Stimulated activated CD8-positive, alpha-beta memory T cell treated with anti-CD3 and anti-CD28 coated beads, Interleukin-2, amount 100 ng/mL, for 48 hours (primary cell): ENCODE data around the gene TFDP2.

Experiments used
- DNase-seq, 2 donors: peaks; one replicate each; pipeline ENCODE4 v3.0.0-alpha.2; 2020; ENCODE audit warnings: low read depth in 2 of 2

The TFDP2 gene

GRCh38 chr3:141965471-141965870 lies 183.9 kb downstream of the TFDP2 start:
- DNase-seq = no peak

DNA sequence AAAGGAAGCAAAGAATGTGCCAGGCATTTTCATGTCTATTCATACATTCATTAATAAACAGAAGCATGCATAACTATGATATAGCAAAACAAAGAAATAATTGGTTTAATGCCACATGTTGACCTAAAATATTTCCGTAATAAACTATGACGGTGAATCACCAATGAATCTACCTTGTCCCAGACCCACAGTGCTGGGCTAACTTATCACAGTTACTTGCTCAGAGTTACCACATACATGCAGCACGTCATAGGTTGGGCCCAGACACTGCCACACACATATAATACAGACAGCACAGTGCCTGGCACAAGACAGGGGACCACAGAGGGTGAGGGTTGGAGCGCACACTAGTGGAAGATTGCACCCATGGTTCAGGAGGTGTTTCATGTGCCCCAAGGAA lies 186.0 kb downstream of the TFDP2 start:
- DNase-seq = no peak

DNA sequence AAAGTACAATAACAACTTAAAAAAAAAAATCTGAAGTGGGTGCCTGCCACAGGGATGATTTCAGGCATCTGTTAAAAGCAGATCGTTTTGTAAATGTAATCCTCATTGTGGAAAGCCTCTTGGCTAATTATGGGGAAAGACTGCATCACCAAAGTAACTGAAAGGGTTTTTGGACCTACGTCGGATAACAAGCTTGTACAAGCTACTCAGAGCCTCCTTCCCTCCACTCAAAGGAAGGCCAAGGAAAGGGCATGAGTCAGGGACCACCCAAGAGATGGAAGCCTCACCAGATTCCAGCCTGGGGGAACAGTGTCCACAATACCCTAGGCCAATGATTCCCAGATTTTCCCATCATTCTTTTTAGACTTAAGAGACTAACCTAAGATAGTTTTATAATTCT lies 188.6 kb downstream of the TFDP2 start:
- DNase-seq = no peak

DNA sequence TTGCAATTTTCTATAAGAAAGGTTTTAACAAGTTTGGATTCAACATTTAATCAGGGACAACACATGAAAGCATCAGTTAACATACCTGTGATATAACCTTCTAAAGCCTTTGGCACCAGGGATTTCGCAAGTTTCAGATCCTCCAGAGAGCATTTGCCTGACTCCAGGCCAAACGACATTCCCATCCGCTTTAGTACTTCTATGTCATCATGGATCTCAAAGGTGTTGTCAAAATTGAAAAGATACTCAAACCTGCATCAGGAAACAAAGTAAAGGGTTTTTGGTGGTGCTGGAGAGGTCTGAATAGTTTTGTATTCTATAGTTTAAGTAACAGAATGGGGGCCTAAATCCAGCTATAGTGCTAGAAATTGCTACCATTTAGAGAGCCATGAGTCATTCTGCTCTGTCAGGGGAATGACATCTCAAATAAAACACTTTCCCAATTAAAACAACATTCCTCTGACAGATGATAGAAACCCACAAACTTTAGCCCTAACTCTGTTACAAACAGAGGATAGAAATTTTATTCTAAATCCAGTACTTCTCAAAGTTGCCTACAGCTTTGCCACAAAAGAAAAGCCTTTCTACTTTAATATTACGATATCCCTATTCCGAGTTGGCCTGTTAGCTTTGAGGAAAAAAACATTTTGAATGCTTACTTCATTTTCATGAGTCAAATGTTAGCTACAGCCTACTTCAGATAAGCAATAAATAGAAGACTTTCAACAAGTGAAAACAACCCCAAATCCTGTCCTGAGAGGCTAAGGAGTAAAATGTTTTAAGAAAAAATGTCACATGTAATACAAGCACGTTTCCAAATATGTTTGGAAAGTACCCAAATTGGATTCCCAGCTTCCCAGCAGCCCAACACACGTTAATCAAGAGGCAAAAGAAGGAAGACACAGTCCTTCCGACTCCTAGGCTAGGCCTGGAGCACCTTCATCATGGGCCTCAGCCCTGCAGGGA lies 189.5 kb downstream of the TFDP2 start:
- DNase-seq = no peak

DNA sequence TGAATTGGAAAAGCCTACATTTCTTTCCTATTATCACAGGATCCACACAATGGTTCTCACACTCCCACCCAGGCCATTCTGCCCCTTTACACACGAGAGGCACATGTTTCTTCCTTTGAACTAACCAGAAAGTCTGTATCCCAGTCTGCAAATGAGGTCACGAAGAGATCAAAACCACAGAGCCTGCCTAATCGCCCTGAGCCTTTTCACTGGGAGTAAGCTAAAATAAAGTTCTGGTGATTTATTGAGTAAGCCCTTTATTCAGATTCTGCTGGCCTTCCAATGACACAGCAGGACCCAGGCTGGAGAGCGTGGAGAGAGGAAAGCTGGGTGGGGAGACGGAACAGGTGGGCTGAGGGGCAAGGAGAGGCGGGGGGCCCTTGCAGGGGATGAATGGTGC lies 194.2 kb downstream of the TFDP2 start:
- DNase-seq = no peak

GRCh38 chr3:141952611-141953010 lies 196.7 kb downstream of the TFDP2 start:
- DNase-seq = no peak

DNA sequence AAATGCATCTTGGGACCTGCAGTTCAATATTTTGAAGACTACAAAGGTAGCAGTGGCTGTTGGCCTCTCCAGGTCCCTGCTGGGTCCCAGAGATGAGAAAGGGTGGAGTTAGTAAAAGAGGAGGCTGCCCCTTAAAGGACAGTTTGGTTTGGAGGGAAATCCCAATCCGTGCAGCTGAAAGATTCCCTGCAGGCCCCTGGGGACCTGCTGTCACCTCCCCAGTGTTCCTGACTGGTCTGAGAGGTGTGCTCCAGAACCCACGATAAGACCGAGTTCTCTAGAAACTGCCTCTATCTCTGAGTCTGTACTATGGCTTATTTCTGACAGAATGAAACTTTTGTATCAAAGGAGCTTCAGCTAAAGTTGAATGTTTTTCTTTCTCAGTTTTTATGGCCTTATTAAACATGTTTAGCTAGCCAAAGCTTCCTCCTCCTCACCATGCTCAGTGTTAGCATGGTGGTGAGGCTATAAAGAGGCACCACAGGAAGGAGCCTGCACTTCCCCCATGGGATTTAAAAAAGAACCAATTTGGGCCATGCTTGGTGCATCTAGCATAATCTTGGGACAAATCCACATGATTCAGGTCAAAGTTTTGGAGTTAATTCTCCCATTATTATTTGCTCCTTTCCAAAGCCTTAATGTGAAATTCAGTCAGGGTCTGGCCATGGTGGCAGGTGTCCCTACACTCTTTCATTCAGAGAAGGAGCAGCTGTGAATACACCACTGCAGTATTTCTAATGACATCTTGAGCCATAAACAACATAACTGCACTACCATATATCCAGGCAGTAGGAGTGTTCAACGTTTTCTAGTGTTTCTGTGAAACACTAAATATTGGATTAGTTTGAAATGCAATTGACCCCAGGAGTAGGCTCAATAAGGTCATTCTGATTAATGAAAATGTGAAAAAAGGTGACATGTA lies 198.5 kb downstream of the TFDP2 start:
- no peak for DNase-seq

- no peak for DNase-seq
Observed at GRCh38 chr3:141949972-141950371, 199.4 kb downstream of the TFDP2 start.

- DNase-seq = no peak
Observed at GRCh38 chr3:141949399-141949798, 199.9 kb downstream of the TFDP2 start.

DNA sequence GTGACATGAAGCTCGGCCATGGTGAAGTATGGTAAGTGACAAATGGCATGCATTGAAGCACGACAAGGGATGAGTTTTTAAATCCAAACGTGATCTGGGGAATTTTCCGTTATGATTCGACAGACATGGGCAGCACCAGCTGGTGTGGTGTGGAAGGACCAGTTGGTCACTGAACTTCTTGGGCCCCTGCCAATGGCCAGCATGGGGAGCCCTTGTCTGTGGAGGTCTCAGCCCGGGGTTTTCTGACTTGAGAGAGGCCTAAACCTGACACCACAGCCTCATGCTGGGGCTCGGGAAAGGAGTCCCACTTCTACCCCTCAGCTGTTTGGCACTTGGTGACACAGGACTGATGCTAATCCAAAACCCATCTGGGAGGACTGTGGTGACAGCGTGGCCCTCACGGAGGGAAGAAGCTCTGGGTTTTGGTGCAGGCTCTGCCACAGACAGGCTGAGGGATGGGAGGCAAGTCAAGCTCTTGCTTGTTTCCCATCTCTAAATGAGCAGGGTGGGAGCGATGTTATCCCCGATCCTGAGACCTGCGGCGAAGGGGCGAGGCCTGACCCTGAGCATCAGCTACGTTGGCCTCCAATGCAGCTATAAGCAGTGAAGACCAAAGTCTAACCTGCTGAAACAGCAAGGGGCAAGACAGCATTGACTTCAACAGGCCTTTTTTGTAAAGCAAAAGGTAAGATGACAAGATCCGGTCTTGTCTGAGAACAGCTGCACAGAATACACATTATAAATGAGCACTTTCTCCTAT lies 203.4 kb downstream of the TFDP2 start:
- DNase-seq = no peak

DNA sequence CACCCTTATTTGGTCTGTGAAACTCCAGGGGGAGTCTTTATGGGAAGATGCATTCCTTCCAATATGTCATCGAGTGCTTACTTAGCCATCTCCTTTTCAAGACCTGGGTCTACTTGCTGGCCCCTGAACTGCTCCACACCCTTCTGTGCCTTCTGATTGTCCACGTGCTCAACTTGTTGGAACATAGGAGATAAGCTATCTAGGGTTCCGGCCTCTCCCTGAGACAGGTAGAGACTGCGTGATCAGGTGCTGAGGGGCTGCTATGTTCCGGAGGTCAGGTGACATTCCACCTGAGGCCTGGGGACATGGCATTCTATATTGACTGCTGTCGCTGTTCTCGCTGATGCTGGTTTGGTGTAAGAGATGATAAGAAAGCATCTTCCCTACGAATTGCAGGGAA lies 207.3 kb downstream of the TFDP2 start:
- no peak for DNase-seq

GRCh38 chr3:141941093-141941492 lies 208.3 kb downstream of the TFDP2 start:
- DNase-seq = no peak

DNA sequence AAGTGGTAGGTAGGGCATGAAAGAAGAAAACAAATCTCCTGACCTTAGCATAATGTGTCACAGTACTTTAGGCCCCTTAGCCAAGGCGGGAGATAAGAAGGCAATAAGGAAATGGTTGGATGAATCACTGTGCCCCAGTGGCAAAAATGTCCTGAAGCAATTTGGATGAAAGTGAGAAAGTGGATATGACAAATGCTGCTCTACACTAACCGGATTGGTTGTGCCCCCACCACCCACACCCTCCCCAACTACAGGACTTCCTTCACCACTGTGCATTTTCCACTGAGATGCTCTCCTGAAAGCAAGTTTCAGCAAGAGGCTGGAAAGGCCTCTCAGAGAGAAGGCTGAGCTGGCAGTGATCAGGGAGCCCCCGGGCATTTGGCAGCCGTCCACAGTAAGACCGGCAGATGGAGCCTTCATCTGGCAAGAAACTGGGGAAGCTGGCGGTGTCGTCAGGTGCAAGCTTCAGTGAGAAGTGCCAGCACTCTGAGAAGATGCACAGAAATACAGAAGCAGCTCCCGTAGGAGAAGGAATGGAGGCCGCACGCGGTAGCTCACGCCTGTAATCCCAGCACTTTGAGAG lies 209.1 kb downstream of the TFDP2 start:
- peak; percentile 23 to 42 for DNase-seq

DNA sequence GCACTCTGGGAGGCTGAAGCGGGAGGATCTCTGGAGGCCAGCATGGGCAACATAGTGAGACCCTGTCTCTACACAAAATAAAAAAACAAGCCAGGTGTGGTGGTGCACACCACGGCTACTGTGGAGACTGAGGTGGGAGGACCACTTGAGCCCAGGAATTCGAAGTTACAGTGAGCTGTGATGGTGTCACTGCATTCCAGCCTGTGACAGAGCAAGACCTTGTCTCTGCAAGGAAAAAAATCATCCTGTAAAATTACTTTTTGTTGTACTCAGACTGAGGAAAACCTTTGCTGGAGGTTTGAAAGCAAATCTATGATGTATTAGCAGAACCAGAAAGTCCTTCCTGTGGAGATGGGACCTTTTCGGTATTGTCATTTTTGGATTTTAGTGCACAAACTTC lies 209.6 kb downstream of the TFDP2 start:
- DNase-seq = no peak

- no peak for DNase-seq
Observed at GRCh38 chr3:141938011-141938500, 211.3 kb downstream of the TFDP2 start.

DNA sequence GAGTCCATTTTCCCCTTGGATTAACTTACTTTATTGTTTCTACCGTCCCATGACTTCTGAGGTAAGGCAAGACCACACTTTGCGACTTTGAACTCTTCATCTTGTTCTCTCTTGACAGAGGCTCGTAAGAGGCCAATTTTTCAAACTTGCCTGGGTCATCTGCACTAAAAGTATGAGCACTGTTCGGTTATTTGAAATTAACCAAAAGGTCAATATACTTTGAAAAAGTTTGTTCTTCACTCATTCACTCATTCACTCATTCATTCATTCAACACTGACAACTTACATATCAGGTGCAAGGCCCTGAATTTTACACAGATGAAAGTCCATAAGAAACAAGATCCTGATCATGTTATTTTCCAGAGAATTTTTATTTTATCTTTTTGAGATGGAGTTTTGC lies 215.0 kb downstream of the TFDP2 start:
- no peak for DNase-seq

GRCh38 chr3:141933421-141934300 lies 215.7 kb downstream of the TFDP2 start:
- no peak for DNase-seq

DNA sequence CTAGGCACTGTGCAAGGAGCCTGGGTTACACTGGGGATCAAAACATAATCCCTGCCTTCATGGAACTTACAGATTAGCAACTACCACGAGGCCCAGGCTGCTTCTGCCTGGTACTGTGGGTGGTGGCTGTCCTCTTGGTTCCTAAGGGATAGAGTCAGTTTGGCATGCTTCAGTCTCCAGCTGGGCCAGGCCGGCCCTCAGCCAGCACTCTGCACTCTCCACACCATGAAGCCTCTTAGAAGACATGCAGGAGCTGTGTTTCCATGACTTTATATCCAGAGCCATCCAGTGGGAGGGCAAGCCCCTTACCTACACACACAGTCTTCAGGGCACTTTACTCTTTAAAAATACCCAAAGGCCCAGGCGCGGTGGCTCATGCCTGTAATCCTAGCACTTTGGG lies 218.5 kb downstream of the TFDP2 start:
- DNase-seq = no peak

GRCh38 chr3:141929341-141929995 lies 219.9 kb downstream of the TFDP2 start:
- no peak for DNase-seq
